Measurements from ENCODE around the gene PROM1.

GRCh38 chr4:15921592-15921932 lies 162.3 kb downstream of the PROM1 start:
- no peak for TF ChIP-seq CTCF (IDR thresholded peaks at IDR 0.05; ENCODE audit: poor library complexity)
- no peak for TF ChIP-seq EZH2phosphoT487 (IDR thresholded peaks at IDR 0.05; ENCODE audit: low read depth, severe bottlenecking, unreplicated experiment)
